GM21381 (cell line): ENCODE measurements around the gene CANT1.

Source experiments
- ATAC-seq: cut with Tn5 transposase; IDR thresholded peaks from one replicate; pipeline ENCODE4 v1.9.1; 2021; ENCODE audit warnings: mild to moderate bottlenecking, moderate library complexity; ENCODE audit not compliant: unreplicated experiment

The CANT1 gene

GRCh38 chr17:79009397-79010303 is at the start of gene CANT1:
CANT1 (minus strand) TSS chr17:79009764; CDS start chr17:78997622, 12,142 bp downstream.
- peak; percentile 93 for ATAC-seq

DNA sequence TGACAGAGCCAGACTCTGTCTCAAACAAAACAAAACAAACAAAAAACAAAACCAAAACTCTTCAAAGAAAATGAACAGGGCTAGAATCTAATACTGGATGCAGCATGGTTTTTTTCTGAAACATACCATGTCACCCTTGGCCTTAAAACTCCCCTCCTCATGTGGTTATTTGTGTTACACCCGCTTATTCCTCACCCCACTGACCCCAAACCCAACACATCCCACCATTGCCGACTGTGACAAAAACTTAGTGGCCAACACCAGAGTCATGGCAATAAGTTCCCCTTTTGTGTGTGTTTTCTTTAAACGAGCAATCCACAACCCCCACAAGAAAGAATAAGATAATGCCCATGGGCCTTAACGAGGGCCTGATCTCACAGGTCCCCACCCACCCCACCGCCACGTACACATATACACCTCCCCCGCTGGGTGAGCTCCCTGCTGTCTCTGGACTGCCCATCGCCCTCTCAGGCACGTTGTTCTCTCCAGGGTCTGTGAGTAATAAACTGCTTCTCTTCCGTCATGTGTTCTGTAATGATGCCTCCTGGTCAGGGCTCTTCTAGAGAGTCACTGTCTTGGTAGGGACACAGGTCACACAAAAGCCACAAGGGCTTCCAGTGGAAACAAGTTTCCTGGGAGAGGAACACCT is 48.3 kb upstream of the CANT1 start:
- no peak for ATAC-seq

DNA sequence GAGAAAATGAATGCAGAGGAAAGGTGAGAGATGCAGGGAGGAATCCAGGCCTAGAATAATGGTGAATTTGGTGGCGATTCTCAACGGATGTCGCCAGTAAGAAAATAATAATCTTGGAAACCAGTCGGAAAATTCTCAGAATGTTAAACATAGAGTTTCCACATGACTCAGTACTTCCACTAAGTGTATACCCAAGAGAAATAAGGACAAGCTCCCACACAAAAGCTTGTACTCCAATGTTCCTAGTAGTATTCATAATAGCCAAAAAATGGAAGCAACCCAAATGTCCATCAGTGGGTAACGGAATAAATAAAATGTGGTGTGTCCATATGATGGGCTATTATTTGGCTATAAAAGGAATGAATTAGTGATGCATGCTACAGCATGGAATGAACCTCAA is 45.6 kb upstream of the CANT1 start:
- ATAC-seq = no peak

DNA sequence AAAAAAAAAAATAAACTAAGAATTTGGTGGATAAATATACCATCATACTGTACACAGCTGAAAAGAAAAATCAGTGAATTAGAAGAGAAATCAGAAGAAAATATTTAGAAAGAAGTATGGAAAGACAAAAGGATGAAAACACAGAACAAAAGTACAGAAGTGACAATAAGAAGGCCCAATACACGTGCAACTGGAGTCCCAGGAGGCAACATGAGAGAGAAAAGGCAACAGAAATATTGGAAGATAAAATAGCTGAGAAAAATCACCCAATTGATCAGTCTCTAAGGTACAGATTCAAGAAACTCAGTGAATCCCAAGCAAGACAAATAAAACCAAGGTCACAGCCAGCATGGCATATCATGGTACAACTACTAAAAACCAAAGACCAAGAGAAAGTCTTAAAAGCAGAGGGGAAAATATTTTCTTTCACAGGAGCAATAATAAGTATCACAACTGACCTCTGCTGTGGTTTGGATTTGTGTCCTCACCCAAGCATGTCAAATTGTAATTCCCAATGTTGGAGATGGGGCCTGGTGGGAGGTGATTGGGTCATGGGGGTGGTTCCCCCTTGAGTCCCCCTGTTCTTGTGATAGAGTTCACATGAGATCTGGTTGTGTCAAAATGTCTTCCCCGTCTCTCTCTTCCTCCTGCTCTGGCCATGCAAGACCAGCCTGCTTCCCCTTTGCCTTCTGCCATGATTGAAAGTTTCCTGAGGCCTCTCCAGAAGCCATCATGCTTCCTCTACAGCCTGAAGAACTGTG is 44.8 kb upstream of the CANT1 start:
- ATAC-seq = no peak

- ATAC-seq = no peak
These were observed 43.8 kb upstream of the CANT1 start for GRCh38 chr17:79053251-79053925.

- ATAC-seq = no peak
These were observed 42.6 kb upstream of the CANT1 start for GRCh38 chr17:79052131-79052530.

- no peak for ATAC-seq
These were observed 41.7 kb upstream of the CANT1 start for GRCh38 chr17:79051306-79051705.

DNA sequence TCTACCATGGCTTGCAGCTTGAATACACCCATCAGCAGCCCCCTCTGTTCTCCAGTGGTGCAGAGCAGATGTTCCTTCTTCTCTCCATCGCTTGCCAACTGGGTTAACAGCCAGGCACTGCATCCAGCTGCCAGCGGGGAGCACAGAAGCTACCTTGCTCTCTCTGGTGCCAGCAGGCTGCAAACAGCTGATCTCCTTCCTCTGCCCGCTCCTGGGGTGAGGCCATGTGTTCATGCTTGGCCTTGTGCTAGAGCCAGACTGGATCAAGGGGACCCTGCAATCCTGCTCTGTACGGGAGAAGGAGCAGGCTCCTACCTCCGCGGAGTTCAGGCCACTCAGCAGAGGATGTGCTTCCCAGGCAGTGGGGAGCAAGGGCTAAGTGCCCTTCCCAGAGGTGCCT is 41.0 kb upstream of the CANT1 start:
- ATAC-seq = no peak

DNA sequence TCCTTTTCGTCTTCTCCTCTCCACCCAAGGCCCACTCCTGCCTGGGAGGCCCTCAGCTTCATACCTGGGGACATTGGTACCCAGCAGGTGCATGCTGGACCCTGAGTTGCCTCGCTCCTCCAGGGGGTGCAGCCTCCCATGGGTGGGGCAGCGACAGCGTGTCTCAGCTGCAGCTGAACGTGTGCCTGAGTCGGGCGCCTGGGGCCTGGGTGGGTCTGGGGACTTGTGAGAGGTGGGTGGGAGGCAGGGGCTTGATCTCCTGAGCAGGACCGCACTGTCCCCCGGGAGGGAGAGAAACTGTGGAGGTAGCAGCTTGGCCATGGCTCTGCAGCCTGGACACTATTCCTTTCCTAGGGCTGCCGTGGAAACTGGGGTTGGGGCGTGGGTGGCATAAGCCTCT is 40.3 kb upstream of the CANT1 start:
- no peak for ATAC-seq

- no peak for ATAC-seq
These were observed 39.5 kb upstream of the CANT1 start for GRCh38 chr17:79048826-79049755.

DNA sequence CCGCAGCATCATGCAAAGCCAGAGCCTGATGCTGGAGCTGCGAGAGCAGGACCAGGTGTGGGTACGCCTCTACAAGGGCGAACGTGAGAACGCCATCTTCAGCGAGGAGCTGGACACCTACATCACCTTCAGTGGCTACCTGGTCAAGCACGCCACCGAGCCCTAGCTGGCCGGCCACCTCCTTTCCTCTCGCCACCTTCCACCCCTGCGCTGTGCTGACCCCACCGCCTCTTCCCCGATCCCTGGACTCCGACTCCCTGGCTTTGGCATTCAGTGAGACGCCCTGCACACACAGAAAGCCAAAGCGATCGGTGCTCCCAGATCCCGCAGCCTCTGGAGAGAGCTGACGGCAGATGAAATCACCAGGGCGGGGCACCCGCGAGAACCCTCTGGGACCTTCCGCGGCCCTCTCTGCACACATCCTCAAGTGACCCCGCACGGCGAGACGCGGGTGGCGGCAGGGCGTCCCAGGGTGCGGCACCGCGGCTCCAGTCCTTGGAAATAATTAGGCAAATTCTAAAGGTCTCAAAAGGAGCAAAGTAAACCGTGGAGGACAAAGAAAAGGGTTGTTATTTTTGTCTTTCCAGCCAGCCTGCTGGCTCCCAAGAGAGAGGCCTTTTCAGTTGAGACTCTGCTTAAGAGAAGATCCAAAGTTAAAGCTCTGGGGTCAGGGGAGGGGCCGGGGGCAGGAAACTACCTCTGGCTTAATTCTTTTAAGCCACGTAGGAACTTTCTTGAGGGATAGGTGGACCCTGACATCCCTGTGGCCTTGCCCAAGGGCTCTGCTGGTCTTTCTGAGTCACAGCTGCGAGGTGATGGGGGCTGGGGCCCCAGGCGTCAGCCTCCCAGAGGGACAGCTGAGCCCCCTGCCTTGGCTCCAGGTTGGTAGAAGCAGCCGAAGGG is 38.6 kb upstream of the CANT1 start:
- no peak for ATAC-seq

DNA sequence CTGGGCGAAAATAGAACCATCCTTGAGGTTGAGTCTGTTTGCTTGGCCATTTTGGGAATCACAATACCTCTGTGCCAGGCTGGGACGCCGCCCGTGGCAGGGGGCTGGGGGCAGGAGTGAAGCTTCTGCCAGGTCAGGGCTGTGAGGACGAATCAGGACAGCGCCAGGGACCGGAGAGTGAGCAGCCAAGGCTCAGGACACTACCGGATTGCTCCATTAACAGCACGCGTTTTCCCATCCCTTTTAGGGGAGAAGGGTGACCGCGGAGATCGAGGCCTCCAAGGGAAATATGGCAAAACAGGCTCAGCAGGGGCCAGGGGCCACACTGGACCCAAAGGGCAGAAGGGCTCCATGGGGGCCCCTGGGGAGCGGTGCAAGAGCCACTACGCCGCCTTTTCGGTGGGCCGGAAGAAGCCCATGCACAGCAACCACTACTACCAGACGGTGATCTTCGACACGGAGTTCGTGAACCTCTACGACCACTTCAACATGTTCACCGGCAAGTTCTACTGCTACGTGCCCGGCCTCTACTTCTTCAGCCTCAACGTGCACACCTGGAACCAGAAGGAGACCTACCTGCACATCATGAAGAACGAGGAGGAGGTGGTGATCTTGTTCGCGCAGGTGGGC is 37.8 kb upstream of the CANT1 start:
- no peak for ATAC-seq

DNA sequence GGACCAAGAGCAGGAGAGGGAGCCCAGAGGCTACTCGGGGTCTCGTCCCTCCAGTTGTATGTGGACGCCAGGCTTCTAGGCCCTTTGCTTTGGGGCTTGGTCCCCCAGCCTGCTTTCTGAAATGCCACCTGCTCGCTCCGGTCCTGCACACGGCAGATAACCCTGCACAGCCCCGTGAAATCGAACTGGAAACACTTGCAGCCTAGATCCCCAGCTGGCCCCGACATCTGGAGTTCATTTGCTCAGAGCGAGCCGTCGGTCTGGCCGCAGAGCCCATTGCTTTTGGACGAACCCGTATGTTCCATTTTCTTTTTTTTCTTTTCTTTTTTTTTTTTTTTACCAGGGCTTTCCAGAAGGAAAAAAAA is 37.3 kb upstream of the CANT1 start:
- no peak for ATAC-seq

DNA sequence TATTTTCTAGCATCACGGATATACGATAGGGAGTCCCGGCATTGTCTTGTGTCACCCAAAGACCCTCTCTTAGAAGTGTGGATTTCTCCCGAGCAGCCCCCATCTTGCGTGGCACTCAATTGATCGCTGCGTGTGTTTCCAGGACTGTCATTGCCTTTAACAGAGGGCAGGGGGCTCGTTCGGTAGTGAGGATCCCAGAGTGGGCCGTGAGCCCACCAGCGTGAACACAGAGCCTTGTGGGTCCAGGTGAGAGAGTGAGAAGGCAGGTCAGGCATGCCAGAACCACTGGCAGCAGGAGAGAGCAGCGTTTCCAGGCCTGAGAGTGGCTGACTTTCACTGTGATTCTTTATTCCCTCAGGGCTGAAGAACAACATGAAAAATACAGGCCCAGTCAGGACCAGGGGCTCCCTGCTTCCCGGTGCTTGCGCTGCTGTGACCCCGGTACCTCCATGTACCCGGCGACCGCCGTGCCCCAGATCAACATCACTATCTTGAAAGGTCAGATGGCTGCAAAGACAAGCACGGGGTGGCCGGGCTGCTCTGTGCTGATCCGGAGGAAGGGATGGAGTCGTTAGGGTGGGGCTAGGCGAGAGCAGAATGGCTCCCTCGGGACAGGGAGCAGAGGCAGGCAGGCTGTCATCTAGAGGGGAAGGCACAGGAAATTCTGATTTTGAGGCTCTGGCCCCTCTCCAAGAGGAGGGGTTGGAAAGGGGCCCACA is 36.8 kb upstream of the CANT1 start:
- ATAC-seq = no peak

- ATAC-seq = no peak
These were observed 36.3 kb upstream of the CANT1 start for GRCh38 chr17:79045842-79046196.

DNA sequence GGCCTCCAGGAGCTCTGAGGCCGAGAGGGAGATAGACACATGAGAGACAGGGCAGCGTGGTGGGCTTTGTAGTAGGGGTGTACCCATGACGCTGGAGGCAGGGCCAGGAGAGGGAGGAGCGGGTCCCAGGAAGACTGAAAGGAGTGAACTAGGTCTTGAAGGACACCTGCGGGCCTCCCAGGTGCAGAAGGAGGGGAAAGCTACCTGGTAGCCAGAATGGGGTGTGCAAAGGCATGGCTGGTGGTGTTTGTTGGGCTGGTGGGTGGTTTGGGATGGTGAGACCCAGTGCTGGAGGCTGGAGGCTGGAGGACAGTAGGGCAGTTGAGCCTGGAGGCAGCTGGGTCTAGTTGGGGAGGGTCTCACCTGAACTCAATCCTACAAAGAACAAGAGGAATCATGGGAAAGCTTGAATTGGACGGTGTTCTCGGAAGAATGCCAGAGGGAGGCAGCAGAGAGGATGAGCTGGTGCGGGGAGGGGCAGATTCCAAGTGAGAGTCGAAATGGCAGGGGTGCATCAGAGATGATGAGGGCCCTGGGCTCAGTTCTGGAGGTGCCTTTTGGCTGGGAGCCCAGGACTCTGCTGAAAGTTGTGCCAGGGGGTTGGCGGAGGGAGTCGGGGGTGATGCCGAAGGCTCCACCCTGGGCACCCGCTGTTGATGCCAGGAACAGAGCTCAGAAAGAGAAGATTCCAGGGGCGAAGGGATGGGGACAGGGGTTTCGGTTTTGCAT is 35.6 kb upstream of the CANT1 start:
- ATAC-seq = no peak

DNA sequence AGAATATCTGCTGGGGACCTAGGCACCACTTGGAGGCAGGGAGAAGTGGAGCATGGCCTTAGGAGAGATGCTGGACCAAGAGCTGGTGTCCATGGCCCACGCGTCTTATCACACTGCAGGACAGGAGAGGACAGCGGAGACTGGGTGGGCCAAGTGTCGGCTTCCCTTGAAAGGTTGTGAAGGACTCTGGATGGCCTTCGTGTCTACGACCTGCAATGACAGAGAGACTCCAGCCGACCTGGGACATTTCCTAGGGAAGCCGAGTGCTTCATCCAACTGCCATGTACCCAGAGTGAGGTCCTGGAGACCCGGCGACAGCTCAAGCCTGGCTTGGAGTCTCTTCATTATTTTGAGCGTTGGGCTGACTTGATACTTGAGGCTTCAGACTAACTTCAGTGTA is 34.9 kb upstream of the CANT1 start:
- no peak for ATAC-seq
